GM10266 (cell line): ENCODE measurements around the gene AP1S3.
"Not testable (repeated sequence)": the region's sequence is repeated elsewhere in the genome, so short reads cannot be mapped to it uniquely, and the experiment has no call there.

Experiments
- DNase-seq: peaks from one replicate; pipeline ENCODE4 v3.0.0; 2012; ENCODE audit errors: extremely low spot score
- TF ChIP-seq, protein P1 (sequence below): IDR thresholded peaks from 2 replicates; pipeline ENCODE4 v1.5.1; 2012; ENCODE audit warnings: mild to moderate bottlenecking, low read depth; ENCODE audit not compliant: control insufficient read depth, insufficient read depth; ENCODE audit errors: missing control alignments

The AP1S3 gene

DNA sequence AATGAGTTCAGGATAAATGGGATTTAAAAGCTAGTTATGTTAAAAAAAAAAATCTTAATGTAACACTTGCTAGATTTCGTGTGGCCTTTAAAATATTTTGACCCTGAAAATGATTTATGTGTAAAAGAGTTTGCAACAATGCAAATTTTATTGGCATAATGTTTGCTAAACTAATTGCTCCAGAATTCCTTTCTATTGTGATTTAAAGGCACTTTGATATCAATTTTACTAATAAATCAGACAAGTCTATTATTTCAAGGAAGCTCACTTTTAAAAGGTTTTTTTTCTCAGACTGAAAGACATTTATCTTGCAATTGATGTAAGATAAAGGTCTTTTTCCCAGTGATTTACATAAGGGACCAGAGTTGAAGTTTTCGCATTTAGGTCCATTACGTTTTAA is 17.5 kb downstream of the AP1S3 start:
- TF ChIP-seq, protein P1, sequence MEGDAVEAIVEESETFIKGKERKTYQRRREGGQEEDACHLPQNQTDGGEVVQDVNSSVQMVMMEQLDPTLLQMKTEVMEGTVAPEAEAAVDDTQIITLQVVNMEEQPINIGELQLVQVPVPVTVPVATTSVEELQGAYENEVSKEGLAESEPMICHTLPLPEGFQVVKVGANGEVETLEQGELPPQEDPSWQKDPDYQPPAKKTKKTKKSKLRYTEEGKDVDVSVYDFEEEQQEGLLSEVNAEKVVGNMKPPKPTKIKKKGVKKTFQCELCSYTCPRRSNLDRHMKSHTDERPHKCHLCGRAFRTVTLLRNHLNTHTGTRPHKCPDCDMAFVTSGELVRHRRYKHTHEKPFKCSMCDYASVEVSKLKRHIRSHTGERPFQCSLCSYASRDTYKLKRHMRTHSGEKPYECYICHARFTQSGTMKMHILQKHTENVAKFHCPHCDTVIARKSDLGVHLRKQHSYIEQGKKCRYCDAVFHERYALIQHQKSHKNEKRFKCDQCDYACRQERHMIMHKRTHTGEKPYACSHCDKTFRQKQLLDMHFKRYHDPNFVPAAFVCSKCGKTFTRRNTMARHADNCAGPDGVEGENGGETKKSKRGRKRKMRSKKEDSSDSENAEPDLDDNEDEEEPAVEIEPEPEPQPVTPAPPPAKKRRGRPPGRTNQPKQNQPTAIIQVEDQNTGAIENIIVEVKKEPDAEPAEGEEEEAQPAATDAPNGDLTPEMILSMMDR: no peak
- no peak for DNase-seq

DNA sequence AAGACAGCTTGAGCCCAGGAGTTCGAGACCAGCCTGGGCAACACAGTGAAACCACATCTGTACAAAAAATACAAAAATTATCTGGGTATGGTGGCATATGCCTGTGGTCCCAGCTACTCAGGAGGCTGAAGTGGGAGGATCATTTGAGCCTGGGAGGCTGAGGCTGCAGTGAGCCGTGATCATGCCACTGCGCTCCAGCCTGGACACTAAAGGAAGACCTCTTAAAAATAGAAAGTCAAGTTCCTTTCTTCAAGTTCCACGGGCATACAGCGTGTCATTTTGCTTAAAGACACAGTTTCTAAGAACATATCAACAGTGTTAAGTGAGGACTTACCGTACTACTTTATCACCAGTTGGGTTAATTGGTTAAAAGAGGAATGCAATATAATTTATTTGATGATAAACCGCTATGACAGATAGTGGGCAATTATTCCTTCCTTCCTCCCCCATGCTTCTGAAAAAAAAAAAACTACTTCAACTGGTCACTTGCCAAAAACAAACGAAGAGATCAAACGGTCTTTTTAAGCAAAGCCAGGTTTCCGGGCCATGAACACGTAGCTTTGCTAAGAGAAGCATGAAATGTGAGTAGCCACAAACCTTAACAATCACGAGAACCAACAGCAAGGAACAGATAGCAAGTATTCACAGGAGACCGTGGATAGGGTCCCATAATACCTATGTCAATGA is 21.4 kb downstream of the AP1S3 start:
- no peak for DNase-seq
- TF ChIP-seq, protein P1: no peak

DNA sequence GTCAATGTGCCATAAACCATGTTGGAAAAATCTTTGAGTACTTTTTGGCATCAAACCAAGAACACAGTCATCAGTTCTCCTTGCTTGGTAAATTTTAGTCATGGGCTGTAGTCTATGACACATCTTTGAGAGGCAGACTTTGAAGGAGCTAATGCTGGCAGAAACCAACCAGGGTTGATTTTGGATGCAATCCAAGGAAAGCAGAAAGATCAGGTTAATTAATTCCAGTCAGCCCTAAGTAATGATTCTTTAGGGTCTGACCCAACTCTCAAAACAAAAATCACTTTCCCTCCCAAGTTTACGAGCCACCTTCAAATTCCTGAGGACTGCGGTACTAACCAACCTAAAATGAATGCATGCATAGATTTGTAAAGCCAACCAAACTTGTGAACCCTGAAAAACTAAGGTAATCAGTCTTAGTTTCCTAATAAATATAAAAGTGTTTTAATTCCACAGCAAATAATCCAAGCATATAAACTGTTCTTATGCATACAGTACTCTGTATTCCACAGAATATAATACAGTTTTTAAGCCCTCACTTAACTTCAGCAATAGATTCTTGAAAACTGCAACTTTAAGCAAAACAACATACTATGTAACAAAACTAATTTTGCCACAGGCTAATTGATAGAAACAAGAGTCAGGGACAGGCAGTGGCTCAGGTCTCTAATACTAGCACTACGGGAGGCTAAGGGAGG is 22.0 kb downstream of the AP1S3 start:
- no peak for DNase-seq
- TF ChIP-seq, protein P1: no peak

DNA sequence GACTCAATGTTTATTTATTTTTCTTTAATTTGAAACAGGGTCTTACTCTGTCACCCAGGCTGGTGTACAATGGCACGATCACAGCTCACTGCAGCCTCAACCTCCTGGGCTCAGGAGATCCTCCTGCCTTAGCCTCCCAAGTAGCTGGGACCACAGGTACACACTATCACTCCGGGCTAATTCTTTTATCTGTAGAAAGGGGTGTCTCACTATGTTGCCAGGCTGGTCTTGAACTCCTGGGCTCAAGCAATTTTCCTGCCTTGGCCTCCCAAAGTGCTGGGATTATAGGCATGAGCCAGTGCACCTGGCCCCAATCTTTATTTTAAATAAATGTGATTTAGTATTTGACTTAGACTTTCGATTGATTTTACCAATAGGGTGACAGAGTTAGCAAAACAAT is 22.6 kb downstream of the AP1S3 start:
- not testable (repeated sequence) for DNase-seq

DNA sequence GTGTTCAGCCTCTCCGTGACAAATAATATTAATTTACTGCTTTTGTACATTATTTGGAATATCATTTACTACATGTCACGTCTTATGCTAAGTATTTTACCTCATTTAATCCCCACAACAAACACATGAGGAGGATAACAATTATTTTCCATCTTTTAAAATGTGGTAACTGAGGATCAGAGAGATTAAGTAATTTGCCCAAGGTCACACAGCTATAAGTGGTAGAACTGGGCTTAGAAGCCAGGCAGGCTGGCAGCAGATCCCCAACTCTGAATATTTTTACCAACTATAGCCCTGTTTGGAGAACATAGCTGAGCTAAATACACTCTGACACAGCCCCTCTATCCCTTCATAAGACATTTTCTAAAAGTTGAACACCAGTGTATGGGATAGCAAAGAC is 24.1 kb downstream of the AP1S3 start:
- TF ChIP-seq, protein P1: no peak
- DNase-seq: no peak

DNA sequence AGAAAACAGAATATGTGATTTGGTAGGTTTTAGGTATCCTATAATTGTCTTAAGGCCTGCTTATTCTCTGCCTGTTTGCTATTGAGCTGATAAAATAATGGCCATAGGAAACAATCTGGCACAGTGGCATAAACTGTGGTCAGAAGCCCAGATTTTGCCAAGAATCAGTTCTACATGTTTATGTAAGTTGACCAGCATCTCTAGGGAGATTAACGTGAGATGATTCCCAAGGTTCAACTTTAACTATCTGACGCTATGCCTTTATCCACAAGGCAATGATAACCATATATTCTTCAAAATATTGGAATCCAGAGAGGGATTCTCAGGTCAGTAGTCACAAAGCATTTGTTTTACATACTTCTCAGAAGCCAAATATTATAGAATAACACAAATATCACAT is 25.6 kb downstream of the AP1S3 start:
- no peak for DNase-seq
- TF ChIP-seq, protein P1: no peak

DNA sequence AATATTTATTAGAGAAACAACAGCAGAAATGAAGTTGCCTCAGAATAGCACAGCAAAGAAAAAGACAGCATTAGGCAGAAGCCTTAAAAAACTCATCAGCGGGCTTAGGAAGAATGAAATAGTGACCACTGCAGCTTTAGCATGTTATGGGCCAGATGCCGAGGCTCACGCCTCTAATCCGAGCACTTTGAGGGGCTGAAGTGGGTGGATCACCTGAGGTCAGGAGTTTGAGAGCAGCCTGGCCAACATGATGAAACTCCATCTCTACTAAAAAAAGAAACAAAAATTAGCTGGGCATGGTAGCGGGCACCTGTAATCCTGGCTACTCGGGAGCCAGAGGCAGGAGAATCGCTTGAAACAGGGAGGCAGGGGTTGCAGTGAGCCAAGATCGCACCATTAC is 32.4 kb downstream of the AP1S3 start:
- DNase-seq: no peak
- TF ChIP-seq, protein P1: no peak
